GM12878 (cell line): ENCODE data around the gene ADK.

Experiments
- CBX3 ChIP-seq: fragments of 200-600 bp; sonication (generic); IDR thresholded peaks from 2 replicates; pipeline ENCODE4 v1.6.1; 2016; ENCODE audit warnings: low read depth, borderline replicate concordance
- JUND ChIP-seq: IDR thresholded peaks from 2 replicates; pipeline ENCODE4 v1.6.1; 2012; ENCODE audit warnings: low read depth, mild to moderate bottlenecking, low read length, improper control_type of control experiment, moderate library complexity
- NFYB ChIP-seq: IDR thresholded peaks from 2 replicates; pipeline ENCODE4 v1.6.1; 2011; ENCODE audit warnings: low read depth, mild to moderate bottlenecking, low read length, improper control_type of control experiment, moderate library complexity; ENCODE audit not compliant: insufficient read depth
- POLR2A ChIP-seq: IDR thresholded peaks from 2 replicates; pipeline ENCODE4 v1.6.1; 2011; ENCODE audit warnings: low read depth, mild to moderate bottlenecking, low read length
- POLR2AphosphoS5 ChIP-seq: IDR thresholded peaks from 2 replicates; pipeline ENCODE4 v1.6.1; 2011; ENCODE audit warnings: mild to moderate bottlenecking, low read length, inconsistent platforms
- RAD21 ChIP-seq: IDR thresholded peaks from 2 replicates; pipeline ENCODE4 v1.6.1; 2011; ENCODE audit warnings: mild to moderate bottlenecking, low read depth, low read length, moderate library complexity; ENCODE audit not compliant: insufficient read depth
- SP1 ChIP-seq: IDR thresholded peaks from one replicate; pipeline ENCODE4 v1.6.1; 2011; ENCODE audit warnings: low read depth, low read length
- TAF1 ChIP-seq: IDR thresholded peaks from 2 replicates; pipeline ENCODE4 v1.6.1; 2011; ENCODE audit warnings: mild to moderate bottlenecking, low read depth, low read length, borderline replicate concordance
- ZNF24 ChIP-seq: fragments of 450-650 bp; IDR thresholded peaks from 2 replicates; pipeline ENCODE4 v1.6.1; 2017; ENCODE audit warnings: antibody characterized with exemption, mild to moderate bottlenecking
- ZNF274 ChIP-seq: IDR thresholded peaks from one replicate; pipeline ENCODE4 v1.8.0; 2011; ENCODE audit not compliant: insufficient read length, insufficient read depth
- TF ChIP-seq, protein P1 (sequence below), 3 experiments: IDR thresholded peaks in 2 of 3; conservative IDR thresholded peaks in 1 of 3; 2 replicates each; pipeline ENCODE4 v1.5.1; 2011; ENCODE audit warnings: low read depth in 3 of 3, low read length in 3 of 3, mild to moderate bottlenecking in 3 of 3, control low read depth in 2 of 3, moderate library complexity in 2 of 3, inconsistent platforms in 1 of 3, mixed read lengths in 1 of 3; ENCODE audit not compliant: control insufficient read depth in 2 of 3, insufficient read depth in 1 of 3; ENCODE audit errors: extremely low read depth in 1 of 3
- TF ChIP-seq, protein P2 (sequence below): IDR thresholded peaks from 2 replicates; pipeline ENCODE4 v1.6.1; 2011; ENCODE audit warnings: low read depth, mild to moderate bottlenecking, low read length, moderate library complexity, borderline replicate concordance; ENCODE audit errors: extremely low read depth
- TF ChIP-seq, protein P3 (sequence below): IDR thresholded peaks from 2 replicates; pipeline ENCODE4 v1.6.1; 2011; ENCODE audit warnings: mild to moderate bottlenecking, low read depth, low read length, moderate library complexity; ENCODE audit not compliant: insufficient replicate concordance

- no peak for TF ChIP-seq NFYB
- TF ChIP-seq, protein P1, sequence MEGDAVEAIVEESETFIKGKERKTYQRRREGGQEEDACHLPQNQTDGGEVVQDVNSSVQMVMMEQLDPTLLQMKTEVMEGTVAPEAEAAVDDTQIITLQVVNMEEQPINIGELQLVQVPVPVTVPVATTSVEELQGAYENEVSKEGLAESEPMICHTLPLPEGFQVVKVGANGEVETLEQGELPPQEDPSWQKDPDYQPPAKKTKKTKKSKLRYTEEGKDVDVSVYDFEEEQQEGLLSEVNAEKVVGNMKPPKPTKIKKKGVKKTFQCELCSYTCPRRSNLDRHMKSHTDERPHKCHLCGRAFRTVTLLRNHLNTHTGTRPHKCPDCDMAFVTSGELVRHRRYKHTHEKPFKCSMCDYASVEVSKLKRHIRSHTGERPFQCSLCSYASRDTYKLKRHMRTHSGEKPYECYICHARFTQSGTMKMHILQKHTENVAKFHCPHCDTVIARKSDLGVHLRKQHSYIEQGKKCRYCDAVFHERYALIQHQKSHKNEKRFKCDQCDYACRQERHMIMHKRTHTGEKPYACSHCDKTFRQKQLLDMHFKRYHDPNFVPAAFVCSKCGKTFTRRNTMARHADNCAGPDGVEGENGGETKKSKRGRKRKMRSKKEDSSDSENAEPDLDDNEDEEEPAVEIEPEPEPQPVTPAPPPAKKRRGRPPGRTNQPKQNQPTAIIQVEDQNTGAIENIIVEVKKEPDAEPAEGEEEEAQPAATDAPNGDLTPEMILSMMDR (IDR thresholded peaks at IDR 0.05 in 2 of 3, conservative IDR thresholded peaks at IDR 0.05 in 1 of 3; ENCODE audit: control insufficient read depth in 2 of 3, extremely low read depth in 1 of 3, insufficient read depth in 1 of 3, low read depth in 3 of 3, low read length in 3 of 3) = no peak
- TF ChIP-seq, protein P2, sequence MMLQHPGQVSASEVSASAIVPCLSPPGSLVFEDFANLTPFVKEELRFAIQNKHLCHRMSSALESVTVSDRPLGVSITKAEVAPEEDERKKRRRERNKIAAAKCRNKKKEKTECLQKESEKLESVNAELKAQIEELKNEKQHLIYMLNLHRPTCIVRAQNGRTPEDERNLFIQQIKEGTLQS = no peak
- TF ChIP-seq RAD21 = no peak
- TF ChIP-seq POLR2AphosphoS5 = no peak
- no peak for TF ChIP-seq TAF1
- no peak for TF ChIP-seq SP1
- no peak for TF ChIP-seq CBX3
- TF ChIP-seq, protein P3, sequence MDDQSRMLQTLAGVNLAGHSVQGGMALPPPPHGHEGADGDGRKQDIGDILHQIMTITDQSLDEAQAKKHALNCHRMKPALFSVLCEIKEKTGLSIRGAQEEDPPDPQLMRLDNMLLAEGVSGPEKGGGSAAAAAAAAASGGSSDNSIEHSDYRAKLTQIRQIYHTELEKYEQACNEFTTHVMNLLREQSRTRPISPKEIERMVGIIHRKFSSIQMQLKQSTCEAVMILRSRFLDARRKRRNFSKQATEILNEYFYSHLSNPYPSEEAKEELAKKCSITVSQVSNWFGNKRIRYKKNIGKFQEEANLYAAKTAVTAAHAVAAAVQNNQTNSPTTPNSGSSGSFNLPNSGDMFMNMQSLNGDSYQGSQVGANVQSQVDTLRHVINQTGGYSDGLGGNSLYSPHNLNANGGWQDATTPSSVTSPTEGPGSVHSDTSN = no peak
- no peak for TF ChIP-seq ZNF274
- TF ChIP-seq ZNF24 = no peak
- no peak for TF ChIP-seq JUND
- TF ChIP-seq POLR2A = no peak
Observed at GRCh38 chr10:74704629-74705357, 553.8 kb downstream of the ADK start.
